ENCODE measurements around the gene PAM16. TPM values are rescaled to one million over a fixed set of nuclear protein-coding genes. Genes with fewer than 3 reads are reported as not detected.
A peak's percentile ranks its signal among the peaks of the same experiment; 100 is the strongest.

Gene PAM16
- total RNA-seq, 2 donors from 2014 or later: 57.7 to 66.2 TPM

GRCh38 chr16:4297480-4297879 lies 53.6 kb downstream of the PAM16 start:
- H3K36me3 Mint-ChIP-seq (ENCODE audit: low read depth): peaks cover 13% of the 10 kb centered on the region
- H3K27me3 Mint-ChIP-seq (ENCODE audit: insufficient read depth): no peaks in the 10 kb centered on the region
- Histone ChIP-seq H3K4me3 (ENCODE audit: low read length) (no peak overlapping the region), H3K36me3 (ENCODE audit: control insufficient read depth, insufficient read depth, low read length) (no peaks in the 10 kb centered on the region), H3K27me3 (ENCODE audit: control insufficient read depth, insufficient read depth, low read length, poor library complexity, severe bottlenecking) (no peaks in the 10 kb centered on the region), H3K9ac (ENCODE audit: extremely low read depth, low read length, poor library complexity, severe bottlenecking) (no peak overlapping the region), H3K9me3 (ENCODE audit: control insufficient read depth, low read length) (no peaks in the 10 kb centered on the region), H3K27ac (ENCODE audit: low read depth, low read length) (no peak overlapping the region), H3K4me1 (ENCODE audit: control insufficient read depth, insufficient read depth, low read length) (peaks cover 12% of the 10 kb centered on the region)
- H3K4me1 Mint-ChIP-seq: peaks cover 24% of the 10 kb centered on the region
- TF ChIP-seq, protein P1, sequence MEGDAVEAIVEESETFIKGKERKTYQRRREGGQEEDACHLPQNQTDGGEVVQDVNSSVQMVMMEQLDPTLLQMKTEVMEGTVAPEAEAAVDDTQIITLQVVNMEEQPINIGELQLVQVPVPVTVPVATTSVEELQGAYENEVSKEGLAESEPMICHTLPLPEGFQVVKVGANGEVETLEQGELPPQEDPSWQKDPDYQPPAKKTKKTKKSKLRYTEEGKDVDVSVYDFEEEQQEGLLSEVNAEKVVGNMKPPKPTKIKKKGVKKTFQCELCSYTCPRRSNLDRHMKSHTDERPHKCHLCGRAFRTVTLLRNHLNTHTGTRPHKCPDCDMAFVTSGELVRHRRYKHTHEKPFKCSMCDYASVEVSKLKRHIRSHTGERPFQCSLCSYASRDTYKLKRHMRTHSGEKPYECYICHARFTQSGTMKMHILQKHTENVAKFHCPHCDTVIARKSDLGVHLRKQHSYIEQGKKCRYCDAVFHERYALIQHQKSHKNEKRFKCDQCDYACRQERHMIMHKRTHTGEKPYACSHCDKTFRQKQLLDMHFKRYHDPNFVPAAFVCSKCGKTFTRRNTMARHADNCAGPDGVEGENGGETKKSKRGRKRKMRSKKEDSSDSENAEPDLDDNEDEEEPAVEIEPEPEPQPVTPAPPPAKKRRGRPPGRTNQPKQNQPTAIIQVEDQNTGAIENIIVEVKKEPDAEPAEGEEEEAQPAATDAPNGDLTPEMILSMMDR (conservative IDR thresholded peaks at IDR 0.05): no peak
- H3K4me3 Mint-ChIP-seq: no peak overlapping the region
- 85 to 87% methylated on average over 2 to 6 of the region's 6 CpGs for WGBS, 2 experiments (ENCODE audit: insufficient coverage in 1 of 2, insufficient read length in 1 of 2)
- DNase-seq: no peak
- H3K9me3 Mint-ChIP-seq: no peaks in the 10 kb centered on the region
- peak overlapping the region; percentile 56 for H3K27ac Mint-ChIP-seq

DNA sequence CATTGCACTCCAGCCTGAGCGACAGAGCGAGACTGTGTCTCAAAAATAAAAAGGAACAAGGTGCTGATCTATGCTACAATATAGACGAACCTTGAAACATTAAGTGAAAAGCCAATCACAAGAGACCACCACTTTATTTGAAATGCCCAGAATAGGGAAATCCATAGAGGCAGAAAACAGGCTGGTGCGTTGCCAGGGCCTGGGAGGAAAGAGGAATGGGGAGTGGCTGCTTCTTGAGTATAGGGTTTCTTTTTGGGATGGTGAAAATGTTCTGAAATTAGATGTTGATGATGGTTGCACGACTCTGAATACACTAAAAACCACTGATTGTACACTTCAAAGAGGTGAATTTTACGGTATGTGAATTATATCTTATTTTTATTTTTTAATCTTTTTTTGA lies 55.5 kb downstream of the PAM16 start:
- Mint-ChIP-seq H3K4me1 (peaks cover 29% of the 10 kb centered on the region), H3K27me3 (ENCODE audit: insufficient read depth) (no peaks in the 10 kb centered on the region), H3K27ac (no peak overlapping the region), H3K36me3 (ENCODE audit: low read depth) (peaks cover 5% of the 10 kb centered on the region), H3K4me3 (no peak overlapping the region), H3K9me3 (no peaks in the 10 kb centered on the region)
- TF ChIP-seq, protein P1 (conservative IDR thresholded peaks at IDR 0.05): no peak
- 88 to 92% methylated on average over 4 to 6 of the region's 6 CpGs for WGBS, 2 experiments (ENCODE audit: insufficient coverage in 1 of 2, insufficient read length in 1 of 2)
- Histone ChIP-seq H3K4me3 (ENCODE audit: low read length) (no peak overlapping the region), H3K9ac (ENCODE audit: extremely low read depth, low read length, poor library complexity, severe bottlenecking) (no peak overlapping the region), H3K9me3 (ENCODE audit: control insufficient read depth, low read length) (no peaks in the 10 kb centered on the region), H3K36me3 (ENCODE audit: control insufficient read depth, insufficient read depth, low read length) (no peaks in the 10 kb centered on the region), H3K27me3 (ENCODE audit: control insufficient read depth, insufficient read depth, low read length, poor library complexity, severe bottlenecking) (no peaks in the 10 kb centered on the region), H3K4me1 (ENCODE audit: control insufficient read depth, insufficient read depth, low read length) (peaks cover 12% of the 10 kb centered on the region), H3K27ac (ENCODE audit: low read depth, low read length) (no peak overlapping the region)
- DNase-seq: no peak

DNA sequence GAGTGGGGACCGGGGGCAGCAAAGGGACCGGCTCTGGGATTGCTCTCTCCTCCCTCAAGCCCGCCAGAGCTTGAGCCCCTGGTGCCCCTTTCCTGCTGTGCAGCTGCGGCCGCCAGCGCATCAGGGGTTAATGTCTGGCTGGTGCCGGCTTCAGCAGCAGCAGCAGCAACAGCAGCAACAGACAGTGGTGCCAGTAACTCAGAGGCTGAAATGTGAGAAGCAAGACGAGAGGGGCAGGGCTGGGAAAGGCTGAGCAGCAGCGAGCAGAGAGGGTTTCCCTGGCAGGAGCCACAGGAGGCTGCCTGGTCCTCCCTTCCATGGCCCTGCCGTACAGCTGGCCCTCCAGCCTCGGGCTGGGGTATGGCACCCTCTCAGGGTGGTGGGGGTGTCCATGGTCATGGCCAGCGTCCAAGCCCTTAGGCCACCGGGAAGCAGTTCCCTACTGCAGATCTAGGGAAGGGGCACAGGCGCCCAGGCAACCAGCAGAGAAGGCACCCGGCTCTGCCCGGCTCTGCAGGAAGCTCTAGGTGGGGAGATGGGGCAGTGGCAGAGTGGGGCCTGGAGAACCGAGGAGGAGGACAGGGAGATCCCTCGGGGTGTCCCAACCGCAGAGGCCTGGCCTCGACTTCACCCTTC lies 57.2 kb downstream of the PAM16 start:
- DNase-seq: peak; percentile 93
- no peaks in the 10 kb centered on the region for H3K27me3 Mint-ChIP-seq (ENCODE audit: insufficient read depth)
- H3K9me3 Mint-ChIP-seq: no peaks in the 10 kb centered on the region
- H3K36me3 Mint-ChIP-seq (ENCODE audit: low read depth): no peaks in the 10 kb centered on the region
- Histone ChIP-seq H3K9me3 (ENCODE audit: control insufficient read depth, low read length) (no peaks in the 10 kb centered on the region), H3K4me3 (ENCODE audit: low read length) (peak overlapping the region; percentile 43), H3K27me3 (ENCODE audit: control insufficient read depth, insufficient read depth, low read length, poor library complexity, severe bottlenecking) (no peaks in the 10 kb centered on the region), H3K27ac (ENCODE audit: low read depth, low read length) (peak overlapping the region; percentile 52), H3K36me3 (ENCODE audit: control insufficient read depth, insufficient read depth, low read length) (no peaks in the 10 kb centered on the region), H3K9ac (ENCODE audit: extremely low read depth, low read length, poor library complexity, severe bottlenecking) (peak overlapping the region; percentile 26), H3K4me1 (ENCODE audit: control insufficient read depth, insufficient read depth, low read length) (peaks cover 12% of the 10 kb centered on the region)
- peak overlapping the region; percentile 46 for H3K4me3 Mint-ChIP-seq
- TF ChIP-seq, protein P1 (conservative IDR thresholded peaks at IDR 0.05): no peak
- H3K4me1 Mint-ChIP-seq: peaks cover 26% of the 10 kb centered on the region
- H3K27ac Mint-ChIP-seq: peak overlapping the region; percentile 82
- 11 to 13% methylated on average over 9 to 20 of the region's 20 CpGs for WGBS, 2 experiments (ENCODE audit: insufficient coverage in 1 of 2, insufficient read length in 1 of 2)

Data from endodermal cell (in vitro differentiated cells).